HS-5 (cell line): ENCODE results near the gene NLRP9.
"Not testable (repeated sequence)": the region's sequence is repeated elsewhere in the genome, so short reads cannot be mapped to it uniquely, and the experiment has no call there.

Experiments used
- DNase-seq: peaks from one replicate; pipeline ENCODE4 v3.0.0-alpha.2; 2012; ENCODE audit warnings: low read depth

The NLRP9 gene

DNA sequence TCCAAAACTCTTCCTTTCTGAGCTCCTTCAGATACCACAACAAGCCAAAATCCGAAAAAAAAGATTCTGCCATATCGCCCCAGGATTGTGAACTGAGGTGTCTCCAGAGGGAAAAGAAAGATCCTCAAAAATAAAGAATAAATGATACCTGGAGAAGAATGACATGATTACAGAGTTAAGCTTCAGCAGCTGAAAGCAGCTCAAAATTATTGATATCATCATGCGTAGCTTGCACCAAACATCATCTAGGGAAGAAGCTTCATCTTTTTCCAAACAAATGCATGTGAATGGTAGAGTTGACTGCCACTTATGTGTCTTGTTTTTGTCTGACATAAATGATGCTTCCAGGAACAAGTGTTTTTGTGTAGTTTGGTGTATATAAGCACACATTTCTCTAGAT, at the start of gene NLRP9:
Gene NLRP9, minus strand, starts transcription at position 101 of the 400 bp plus-strand sequence. Its CDS starts 28 bp downstream, at position 73.
- no peak for DNase-seq

DNA sequence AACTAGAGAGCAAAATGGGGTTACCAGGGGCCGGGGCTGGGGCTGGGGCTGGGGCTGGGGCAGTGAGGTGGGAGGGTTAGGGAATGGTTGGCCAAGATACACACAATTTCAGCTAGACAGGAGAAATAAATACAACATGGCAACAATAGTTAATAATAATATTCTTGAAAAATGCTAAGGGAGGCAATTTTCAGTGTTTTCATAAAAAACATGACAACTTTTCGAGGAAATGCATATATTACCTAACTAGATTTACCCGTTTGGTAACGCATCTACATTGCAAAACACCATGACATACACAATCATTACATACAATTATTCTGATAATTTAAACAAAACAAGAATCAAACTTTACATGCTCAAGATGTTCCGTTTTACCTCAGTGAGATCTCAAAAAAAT, 42.9 kb upstream of the NLRP9 start:
- no peak for DNase-seq

DNA sequence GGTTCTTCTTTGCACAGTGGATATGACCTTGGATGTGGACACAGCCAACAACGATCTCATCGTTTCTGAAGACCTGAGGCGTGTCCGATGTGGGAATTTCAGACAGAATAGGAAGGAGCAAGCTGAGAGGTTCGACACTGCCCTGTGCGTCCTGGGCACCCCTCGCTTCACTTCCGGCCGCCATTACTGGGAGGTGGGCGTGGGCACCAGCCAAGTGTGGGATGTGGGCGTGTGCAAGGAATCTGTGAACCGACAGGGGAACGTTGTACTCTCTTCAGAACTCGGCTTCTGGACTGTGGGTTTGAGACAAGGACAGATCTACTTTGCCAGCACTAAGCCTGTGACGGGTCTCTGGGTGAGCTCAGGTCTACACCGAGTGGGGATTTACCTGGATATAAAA, 40.1 kb upstream of the NLRP9 start:
- no peak for DNase-seq

DNA sequence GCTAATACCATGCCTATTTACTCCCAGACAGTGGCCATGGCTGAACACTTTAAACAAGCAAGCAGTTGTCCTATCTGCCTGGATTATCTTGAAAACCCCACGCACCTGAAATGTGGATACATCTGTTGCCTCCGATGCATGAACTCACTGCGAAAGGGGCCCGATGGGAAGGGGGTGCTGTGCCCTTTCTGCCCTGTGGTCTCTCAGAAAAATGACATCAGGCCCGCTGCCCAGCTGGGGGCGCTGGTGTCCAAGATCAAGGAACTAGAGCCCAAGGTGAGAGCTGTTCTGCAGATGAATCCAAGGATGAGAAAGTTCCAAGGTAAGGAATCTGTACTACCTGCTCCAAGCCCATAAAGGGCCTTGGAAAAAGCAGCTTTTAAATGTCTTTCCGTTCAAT, 39.3 kb upstream of the NLRP9 start:
- no peak for DNase-seq

DNA sequence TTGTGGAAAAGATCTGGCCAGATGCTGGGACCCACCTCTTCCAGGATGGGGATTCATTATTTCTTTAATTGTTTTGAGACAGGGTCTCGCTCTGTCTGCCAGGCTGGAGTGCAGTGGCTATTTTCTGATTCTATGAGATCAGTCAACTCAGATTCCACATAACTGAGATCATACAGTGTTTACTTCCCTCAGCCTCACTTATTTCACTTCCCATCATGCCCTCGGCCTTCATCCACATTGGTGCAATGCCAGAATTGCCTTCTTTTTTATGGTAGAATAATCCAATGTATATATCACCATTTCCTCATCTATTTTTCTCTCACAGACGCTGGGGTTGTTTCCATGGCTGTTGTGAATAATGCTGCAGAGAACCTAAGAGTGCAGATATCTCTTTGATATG, 31.4 kb upstream of the NLRP9 start:
- not testable (repeated sequence) for DNase-seq

DNA sequence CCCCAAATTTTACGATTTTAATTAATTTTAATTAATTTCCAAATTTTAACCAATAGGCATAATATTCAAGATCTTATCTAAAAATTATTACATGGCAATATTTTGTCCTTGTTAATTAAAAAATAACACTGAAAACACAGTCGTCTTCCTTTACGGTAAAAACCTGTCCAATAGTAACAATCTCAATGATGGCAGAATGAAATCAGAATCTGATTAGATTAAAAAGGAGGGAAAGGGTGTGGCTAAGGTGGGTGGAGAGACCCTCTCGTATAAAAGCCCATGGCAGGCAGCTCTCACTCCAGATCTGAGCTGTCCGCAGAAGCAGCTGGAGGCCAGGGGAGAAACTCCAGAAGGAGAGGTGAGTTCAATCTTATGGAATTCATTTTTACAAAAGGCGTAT, 30.6 kb upstream of the NLRP9 start, which contains the start of gene RFPL4AL1:
Gene RFPL4AL1, plus strand, starts transcription at position 301 of the 400 bp plus-strand sequence. CDS start 2,687 bp downstream, outside the sequence.
- DNase-seq = not testable (repeated sequence)

DNA sequence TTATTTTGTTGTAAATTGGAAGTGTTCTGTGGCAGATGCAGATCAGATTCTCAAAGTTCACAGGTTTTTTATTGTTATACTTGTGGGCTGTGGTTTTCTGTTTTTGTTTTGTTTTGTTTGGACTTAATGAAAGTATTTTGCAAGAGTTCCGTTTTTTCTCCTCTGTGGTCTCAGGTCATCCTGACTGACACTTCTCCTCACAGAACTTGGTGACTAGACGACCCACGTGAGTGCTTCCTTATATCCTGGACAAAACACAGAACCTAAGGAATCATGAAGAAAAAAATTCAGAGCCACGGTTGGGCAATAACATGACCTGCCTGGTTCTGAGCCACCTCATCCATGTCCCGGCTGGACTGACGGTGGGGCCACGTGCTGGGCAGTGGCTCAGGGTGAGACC, 28.3 kb upstream of the NLRP9 start:
- DNase-seq = no peak

DNA sequence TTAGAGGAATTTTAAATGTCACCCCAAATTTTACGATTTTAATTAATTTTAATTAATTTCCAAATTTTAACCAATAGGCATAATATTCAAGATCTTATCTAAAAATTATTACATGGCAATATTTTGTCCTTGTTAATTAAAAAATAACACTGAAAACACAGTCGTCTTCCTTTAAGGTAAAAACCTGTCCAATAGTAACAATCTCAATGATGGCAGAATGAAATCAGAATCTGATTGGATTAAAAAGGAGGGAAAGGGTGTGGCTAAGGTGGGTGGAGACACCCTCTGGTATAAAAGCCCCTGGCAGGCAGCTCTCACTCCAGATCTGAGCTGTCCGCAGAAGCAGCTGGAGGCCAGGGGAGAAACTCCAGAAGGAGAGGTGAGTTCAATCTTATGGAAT, 20.6 kb upstream of the NLRP9 start, which contains the start of gene RFPL4A:
Gene RFPL4A, plus strand, starts transcription at position 301 of the 400 bp plus-strand sequence. CDS start 2,704 bp downstream, outside the sequence.
- DNase-seq = not testable (repeated sequence)

DNA sequence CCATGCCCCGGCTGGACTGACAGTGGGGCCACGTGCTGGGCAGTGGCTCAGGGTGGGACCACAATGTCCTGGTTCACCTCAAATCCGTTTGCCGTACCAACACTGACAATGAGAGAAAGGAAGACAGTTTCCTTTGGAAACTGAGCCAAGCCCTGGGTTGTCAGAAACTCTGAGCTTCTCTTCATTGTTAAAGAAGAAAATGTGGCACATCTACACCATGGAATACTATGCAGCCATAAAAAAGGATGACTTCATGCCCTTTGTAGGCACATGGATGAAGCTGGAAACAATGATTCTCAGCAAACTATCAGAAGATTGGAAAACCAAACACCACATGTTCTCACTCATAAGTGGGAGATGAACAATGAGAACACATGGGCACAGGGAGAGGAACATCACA, 18.6 kb upstream of the NLRP9 start:
- not testable (repeated sequence) for DNase-seq

DNA sequence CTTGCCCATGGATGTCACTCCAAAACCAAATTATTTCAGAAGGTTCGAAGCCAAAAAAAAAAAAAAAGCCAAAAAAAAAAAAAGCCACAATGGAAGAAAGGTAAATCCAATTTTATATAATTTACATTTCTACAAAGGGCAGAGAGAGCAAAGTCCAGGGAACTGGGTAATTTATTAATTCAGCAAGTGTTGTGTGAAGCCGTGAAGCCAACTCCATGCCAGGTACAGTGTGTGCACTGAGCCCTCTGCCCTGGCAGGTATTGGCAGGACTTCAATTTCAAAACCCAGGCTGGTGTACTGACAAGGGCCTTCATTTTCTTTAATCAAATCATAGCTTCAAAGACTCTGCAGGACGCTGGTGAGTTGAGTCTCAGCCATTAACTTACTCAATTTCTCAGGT, 15.2 kb upstream of the NLRP9 start:
- no peak for DNase-seq

DNA sequence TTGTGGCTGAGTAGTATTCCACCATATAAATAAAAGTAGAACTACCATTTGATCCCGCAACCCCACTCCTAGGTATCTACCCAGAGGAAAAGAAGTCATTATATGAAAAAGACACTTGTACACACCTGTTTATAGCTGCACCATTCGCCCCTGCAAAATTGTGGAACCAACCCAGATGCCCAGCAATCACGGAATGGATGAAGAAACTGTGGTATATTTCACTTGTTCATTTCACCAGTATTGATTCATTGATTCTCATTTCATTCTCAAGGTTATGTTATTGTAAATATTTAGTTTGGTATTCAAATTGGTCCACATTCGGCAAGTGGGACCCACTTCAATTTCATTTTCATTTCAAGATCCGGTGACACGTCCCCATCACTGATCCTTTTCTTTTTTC, 12.5 kb upstream of the NLRP9 start:
- no peak for DNase-seq

DNA sequence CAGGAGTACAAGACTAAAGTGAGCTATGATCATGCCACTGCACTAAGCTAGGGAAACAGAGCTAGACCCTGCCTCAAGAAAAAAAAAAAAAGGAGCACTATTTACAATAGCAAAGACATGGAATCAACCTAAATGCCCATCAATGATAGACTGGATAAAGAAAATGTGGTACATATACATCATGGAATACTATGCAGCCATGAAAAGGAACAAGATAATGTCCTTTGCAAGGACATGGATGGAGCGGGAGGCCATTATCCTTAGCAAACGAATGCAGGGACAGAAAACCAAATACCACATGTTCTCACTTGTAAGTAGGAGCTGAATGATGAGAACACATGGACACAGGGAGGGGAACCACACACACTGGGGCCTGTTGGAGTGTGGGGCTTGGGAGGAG, 7.8 kb downstream of the NLRP9 start:
- not testable (repeated sequence) for DNase-seq

DNA sequence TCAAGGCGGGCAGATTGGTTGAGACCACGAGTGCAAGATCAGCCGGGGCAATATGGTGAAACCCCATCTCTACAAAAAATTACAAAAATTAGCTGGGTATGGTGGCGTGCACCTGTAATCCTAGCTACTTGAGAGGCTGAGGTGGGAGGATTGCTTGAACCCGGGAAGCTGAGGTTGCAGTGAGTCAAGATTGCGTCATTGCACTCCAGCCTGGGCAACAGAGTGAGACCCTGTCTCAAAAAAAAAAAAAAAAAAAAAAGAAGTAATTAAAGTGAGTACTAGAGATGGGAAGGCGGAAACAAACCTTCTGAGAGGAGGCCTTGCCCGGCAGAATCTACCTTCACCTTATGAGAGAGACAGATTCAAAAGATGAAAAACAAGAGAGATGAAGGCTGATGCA, 14.7 kb downstream of the NLRP9 start:
- DNase-seq = no peak

DNA sequence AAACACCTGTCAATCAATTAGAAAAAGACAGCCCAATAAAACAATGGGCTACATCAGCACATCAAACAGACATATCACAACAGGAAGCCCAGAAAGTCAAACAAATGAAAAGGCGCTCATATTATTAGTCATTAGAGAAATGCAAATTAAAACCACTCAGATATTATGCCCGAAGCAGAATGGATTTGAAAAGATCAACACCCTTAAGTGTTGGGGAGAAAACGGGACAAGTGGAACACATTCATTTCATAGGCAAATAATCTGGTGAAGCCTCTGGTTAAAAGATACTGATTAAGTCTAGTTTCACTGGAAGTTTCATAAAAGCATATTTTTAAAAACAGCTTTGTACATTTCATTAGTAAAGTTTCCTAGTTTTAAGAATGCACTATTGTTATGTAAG, 17.4 kb downstream of the NLRP9 start:
- DNase-seq = no peak

DNA sequence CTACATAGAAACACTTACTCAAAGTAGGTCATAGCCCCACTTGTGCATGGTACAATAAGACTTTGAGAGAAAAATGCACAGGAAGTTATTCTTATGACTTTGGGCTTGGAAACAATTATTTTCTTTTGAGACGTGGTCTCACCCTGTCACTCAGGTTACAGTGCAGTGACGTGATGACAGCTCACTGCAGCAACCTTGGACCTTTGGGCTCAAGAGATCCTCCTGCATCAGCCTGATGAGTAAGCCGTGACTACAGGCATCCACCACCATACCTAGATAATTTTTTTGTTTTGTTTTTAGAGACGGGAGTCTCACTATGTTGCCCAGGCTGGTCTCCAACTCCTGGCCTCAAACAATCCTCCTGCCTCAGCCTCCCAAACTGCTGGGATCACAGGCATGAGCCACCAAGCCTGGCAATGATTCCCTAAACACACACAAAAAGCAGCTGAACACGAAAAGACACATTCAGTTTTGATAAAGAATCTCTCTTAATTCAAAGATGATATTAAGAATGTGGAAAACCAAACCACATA, 17.9 kb downstream of the NLRP9 start:
- DNase-seq = no peak

DNA sequence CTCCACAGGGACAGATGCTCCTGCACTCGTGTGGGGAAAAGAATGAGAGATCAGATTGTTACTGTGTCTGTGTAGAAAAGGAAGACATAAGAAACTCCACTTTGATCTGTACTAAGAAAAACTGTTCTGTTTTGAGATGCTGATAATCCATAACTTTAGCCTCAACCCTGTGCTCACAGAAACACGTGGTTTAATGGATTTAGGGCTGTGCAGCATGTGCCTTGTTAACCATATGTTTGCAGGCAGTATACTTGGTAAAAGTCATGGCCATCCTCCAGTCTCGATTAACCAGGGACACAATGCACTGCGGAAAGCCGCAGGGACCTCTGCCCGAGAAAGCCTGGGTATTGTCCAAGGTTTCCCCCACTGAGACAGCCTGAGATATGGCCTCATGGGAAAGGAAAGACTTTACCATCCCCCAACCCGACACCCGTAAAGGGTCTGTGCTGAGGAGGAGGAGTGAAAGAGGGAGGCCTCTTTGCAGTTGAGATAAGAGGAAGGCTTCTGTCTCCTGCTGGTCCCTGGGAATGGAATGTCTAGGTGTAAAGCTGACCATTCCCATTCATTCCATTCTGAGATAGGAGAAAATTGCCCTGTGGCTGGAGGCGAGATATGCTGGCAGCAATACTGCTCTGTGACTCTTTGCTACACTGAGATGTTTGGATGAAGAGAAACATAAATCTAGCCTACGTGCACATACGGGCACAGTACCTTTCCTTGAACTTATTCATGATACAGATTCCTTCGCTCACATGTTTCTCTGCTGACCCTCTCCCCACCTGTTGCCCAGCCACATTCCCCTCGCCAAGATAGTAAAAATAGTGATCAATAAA, 20.1 kb downstream of the NLRP9 start:
- DNase-seq = not testable (repeated sequence)

DNA sequence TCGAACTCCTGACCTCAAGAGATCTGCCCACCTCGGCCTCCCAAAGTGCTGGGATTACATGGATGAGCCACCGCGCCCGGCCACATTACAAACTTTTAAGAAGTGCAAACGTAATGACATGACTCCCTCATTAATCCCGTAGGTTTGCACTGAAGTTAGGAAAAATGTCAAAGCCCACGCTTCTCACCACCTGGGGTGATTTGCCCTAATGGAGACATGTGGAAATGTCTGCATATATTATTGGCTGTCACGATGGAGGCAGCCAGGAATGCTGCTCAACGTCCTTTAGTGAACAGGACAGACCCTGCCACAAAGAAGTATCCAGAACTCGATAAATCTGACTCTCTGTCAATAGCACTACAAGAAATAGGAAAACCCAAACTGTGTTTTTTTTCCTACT, 21.0 kb downstream of the NLRP9 start:
- DNase-seq = no peak

DNA sequence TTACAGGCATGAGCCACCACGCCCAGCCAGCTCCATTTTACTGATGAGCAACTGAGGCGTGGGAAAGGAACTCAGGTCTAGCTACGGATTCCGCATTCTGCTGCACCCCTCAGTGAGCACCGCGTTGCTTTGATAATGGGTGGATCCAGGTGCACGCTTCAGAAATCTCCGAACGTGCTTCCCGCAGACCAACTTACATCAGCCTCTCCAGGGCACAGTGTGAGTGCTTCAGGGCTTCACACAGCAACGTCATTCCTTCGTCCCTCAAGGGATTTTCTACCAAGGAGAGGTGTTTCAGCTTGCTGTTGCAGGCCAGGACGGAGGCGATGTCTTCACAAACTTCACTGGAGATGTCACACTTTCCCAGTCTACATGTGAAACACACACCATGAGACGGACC, 21.7 kb downstream of the NLRP9 start:
- no peak for DNase-seq

DNA sequence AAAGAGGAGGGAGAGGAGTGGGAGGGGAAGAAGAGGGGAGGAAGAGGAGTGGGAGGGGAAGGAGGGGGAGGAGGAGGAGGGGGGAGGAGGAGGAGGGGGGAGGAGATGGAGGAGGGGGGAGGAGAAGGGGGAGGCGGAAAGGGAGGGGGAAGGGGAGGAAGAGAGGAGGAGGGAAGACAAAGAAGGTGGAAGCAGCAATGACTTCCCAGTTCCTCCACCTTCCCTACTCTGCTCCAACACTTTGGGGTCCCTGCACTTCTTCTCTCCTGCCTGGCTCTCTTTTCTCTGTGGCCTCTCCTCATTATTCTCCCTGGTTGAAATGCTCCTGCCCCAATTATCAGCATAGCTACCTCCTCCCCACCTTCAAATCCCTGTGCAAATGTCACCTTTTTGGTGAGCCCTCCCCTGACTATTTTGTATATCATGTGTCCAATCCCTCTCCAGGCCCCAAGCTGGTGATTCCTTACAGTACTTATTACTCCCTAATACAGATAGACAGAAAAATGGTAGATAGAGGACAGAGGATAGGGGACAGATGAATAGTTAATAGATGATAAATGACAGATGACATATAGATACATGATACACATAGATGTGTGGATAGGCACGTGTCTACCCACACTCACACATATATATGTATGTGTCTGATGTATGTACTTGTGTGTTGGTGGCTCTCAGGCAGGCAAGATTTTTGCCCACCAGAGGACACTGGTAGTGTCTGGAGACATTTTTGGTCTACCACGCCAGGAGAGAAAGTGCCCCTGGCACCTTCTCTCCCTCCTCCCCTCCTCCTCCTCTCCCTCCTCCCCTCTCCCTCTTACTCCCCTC, 25.2 kb downstream of the NLRP9 start:
- no peak for DNase-seq

DNA sequence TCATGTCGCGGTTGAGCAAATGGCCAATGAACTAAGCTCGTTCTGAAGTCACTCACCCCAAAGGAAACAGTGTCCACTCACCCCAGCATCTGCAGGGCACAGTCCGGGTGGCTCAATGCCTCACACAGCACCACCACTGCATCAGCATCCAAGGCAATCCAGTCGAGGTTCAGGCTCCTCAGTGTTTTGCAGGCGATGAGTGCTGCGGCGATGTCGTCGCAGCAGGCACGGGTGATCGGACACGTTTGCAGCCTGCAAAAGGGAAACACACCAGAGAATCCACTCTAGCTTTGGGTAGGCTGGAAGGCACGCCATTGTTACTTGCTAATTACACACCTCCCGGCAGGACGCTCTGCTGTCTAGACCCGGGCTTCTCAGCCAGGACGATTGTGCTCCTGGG, 26.5 kb downstream of the NLRP9 start:
- DNase-seq = no peak

DNA sequence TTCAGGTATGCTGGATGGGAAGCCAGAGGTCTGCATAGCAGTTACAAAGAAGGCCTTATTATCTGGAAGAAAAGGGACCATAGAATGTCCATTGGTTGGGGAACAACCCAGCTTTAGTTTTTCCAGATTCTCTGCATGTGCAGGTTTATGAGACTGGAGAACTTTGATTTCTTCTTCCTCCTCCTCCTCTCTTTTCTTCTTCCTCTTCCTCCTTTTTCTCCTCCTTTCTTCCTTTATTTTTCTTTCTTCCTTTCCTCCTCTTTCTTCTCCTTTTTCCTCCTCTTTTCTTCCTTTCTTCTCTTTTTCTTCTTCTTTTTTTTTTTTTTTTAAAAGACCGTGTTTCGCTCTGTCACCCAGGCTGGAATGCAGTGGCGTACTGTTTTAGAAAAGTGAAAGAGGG, 32.2 kb downstream of the NLRP9 start:
- no peak for DNase-seq

DNA sequence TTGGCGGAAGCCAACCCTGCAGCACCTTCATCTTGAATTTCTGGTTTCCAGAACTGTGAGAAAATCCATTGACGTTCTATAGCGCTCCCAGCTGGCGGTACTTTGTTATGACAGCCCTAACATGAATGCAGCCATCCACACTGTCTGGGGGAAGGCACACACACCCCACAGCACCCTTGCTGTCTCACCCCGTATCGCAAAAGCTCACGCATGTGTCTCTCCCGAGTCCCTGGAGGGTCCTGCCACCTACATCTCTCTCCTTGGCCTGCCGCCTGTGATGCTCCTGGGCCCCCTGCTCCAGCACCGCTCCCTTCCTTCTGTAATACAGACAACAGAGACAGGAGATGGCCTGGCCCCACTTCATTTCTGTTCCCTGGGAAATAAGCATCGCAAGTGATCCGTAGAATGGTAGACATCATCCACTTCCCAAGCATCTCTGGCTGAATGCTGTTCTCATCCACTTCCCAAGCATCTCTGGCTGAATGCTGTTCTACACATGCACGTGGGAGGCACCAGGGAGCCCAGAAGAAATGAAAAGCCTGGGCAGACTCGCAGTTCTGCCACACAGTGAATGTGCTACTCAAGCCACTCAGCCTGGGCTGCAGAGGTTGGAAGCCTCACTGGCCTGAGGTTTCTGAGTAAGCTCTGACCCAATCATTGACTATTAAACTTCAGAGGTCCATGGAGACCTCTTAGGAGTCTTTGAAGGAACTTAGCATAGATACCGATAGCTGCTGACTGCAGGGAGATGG, 33.5 kb downstream of the NLRP9 start:
- no peak for DNase-seq
